ENCODE data around the gene SPTLC2. TPM values are rescaled to one million over a fixed set of nuclear protein-coding genes. Genes with fewer than 3 reads are reported as not detected.
"Not testable (repeated sequence)": the region's sequence is repeated elsewhere in the genome, so short reads cannot be mapped to it uniquely, and the experiment has no call there.

SPTLC2 gene
- total and polyA plus RNA-seq, 4 donors, result 8.1 to 48.6 (median 27.6) TPM

GRCh38 chr14:77547512-77548180 is 68.8 kb downstream of the SPTLC2 start:
- no peak for ATAC-seq (ENCODE audit: insufficient read depth, low FRiP score)
- H3K36me3 ChIP-seq (ENCODE audit: control insufficient read depth in 4 of 4, insufficient read depth in 4 of 4, low read length in 4 of 4), result peaks cover 15 to 27% (median 19%) of the 10 kb centered on the region in 4 donors
- WGBS, 2 donors, result 93% methylated on average over 8 of the region's 8 CpGs

GRCh38 chr14:77545171-77545570 is 71.3 kb downstream of the SPTLC2 start:
- ATAC-seq (ENCODE audit: insufficient read depth, low FRiP score); H3K9me3 ChIP-seq (ENCODE audit: control insufficient read depth in 4 of 4, insufficient read depth in 3 of 4, low read length in 3 of 4); DNase-seq; H3K27ac ChIP-seq (ENCODE audit: low read depth in 1 of 2, low read length in 1 of 2); H3K4me3 ChIP-seq; H3K9ac ChIP-seq (ENCODE audit: insufficient read depth in 1 of 2, low read length in 2 of 2); H3K27me3 ChIP-seq (ENCODE audit: control insufficient read depth in 3 of 3, insufficient read depth in 3 of 3, low read length in 2 of 3): not testable (repeated sequence)
- WGBS, 2 donors, result 97 to 99% methylated on average over 11 of the region's 11 CpGs
- peaks cover 7 to 21% (median 12%) of the 10 kb centered on the region in 4 donors for H3K36me3 ChIP-seq (ENCODE audit: control insufficient read depth in 4 of 4, insufficient read depth in 4 of 4, low read length in 4 of 4)
- H3K4me1 ChIP-seq (ENCODE audit: control insufficient read depth in 5 of 5, insufficient read depth in 5 of 5, low read length in 5 of 5), result peaks cover 0 to 13% (median 0%) of the 10 kb centered on the region in 5 donors

More at GRCh38 chr14:77547512-77548180, 68.8 kb downstream of the SPTLC2 start:
- TF ChIP-seq CTCF (IDR thresholded peaks at IDR 0.05; ENCODE audit: control extremely low read depth, extremely low read depth), result no peak
- Histone ChIP-seq H3K4me1 (ENCODE audit: control insufficient read depth in 5 of 5, insufficient read depth in 5 of 5, low read length in 5 of 5) (peaks cover 0 to 5% (median 0%) of the 10 kb centered on the region in 5 donors), H3K9ac (ENCODE audit: insufficient read depth in 1 of 2, low read length in 2 of 2) (no peak overlapping the region), H3K9me3 (ENCODE audit: control insufficient read depth in 4 of 4, insufficient read depth in 3 of 4, low read length in 3 of 4) (no peaks in the 10 kb centered on the region), H3K27me3 (ENCODE audit: control insufficient read depth in 3 of 3, insufficient read depth in 3 of 3, low read length in 2 of 3) (no peaks in the 10 kb centered on the region), H3K27ac (ENCODE audit: low read depth in 1 of 2, low read length in 1 of 2) (no peak overlapping the region), H3K4me3 (no peak overlapping the region)
- DNase-seq, result no peak

GRCh38 chr14:77544571-77544970 is 71.9 kb downstream of the SPTLC2 start:
- H3K9ac ChIP-seq (ENCODE audit: insufficient read depth in 1 of 2, low read length in 2 of 2), result no peak overlapping the region
- no peak overlapping the region for H3K27ac ChIP-seq (ENCODE audit: low read depth in 1 of 2, low read length in 1 of 2)
- peaks cover 0 to 13% (median 0%) of the 10 kb centered on the region in 5 donors for H3K4me1 ChIP-seq (ENCODE audit: control insufficient read depth in 5 of 5, insufficient read depth in 5 of 5, low read length in 5 of 5)
- TF ChIP-seq CTCF (IDR thresholded peaks at IDR 0.05; ENCODE audit: control extremely low read depth, extremely low read depth), result no peak
- peaks cover 7 to 16% (median 12%) of the 10 kb centered on the region in 4 donors for H3K36me3 ChIP-seq (ENCODE audit: control insufficient read depth in 4 of 4, insufficient read depth in 4 of 4, low read length in 4 of 4)
- WGBS, 2 donors, result 78 to 89% methylated on average over 2 of the region's 2 CpGs
- no peak overlapping the region for H3K4me3 ChIP-seq
- DNase-seq, result no peak
- no peaks in the 10 kb centered on the region for H3K9me3 ChIP-seq (ENCODE audit: control insufficient read depth in 4 of 4, insufficient read depth in 3 of 4, low read length in 3 of 4)
- ATAC-seq (ENCODE audit: insufficient read depth, low FRiP score), result no peak
- no peaks in the 10 kb centered on the region for H3K27me3 ChIP-seq (ENCODE audit: control insufficient read depth in 3 of 3, insufficient read depth in 3 of 3, low read length in 2 of 3)

- peaks cover 0 to 13% (median 0%) of the 10 kb centered on the region in 5 donors for H3K4me1 ChIP-seq (ENCODE audit: control insufficient read depth in 5 of 5, insufficient read depth in 5 of 5, low read length in 5 of 5)
- ATAC-seq (ENCODE audit: insufficient read depth, low FRiP score), result no peak
- H3K27me3 ChIP-seq (ENCODE audit: control insufficient read depth in 3 of 3, insufficient read depth in 3 of 3, low read length in 2 of 3), result no peaks in the 10 kb centered on the region
- H3K36me3 ChIP-seq (ENCODE audit: control insufficient read depth in 4 of 4, insufficient read depth in 4 of 4, low read length in 4 of 4), result peaks cover under 1 to 12% (median 7%) of the 10 kb centered on the region in 4 donors
- H3K9me3 ChIP-seq (ENCODE audit: control insufficient read depth in 4 of 4, insufficient read depth in 3 of 4, low read length in 3 of 4), result no peaks in the 10 kb centered on the region
- no peak overlapping the region for H3K27ac ChIP-seq (ENCODE audit: low read depth in 1 of 2, low read length in 1 of 2)
- TF ChIP-seq CTCF (IDR thresholded peaks at IDR 0.05; ENCODE audit: control extremely low read depth, extremely low read depth), result no peak
- 85 to 93% methylated on average over 3 of the region's 3 CpGs for WGBS, 2 donors
- H3K9ac ChIP-seq (ENCODE audit: insufficient read depth in 1 of 2, low read length in 2 of 2), result no peak overlapping the region
- DNase-seq, result no peak
- H3K4me3 ChIP-seq, result no peak overlapping the region
Observed at GRCh38 chr14:77543637-77544334, 72.7 kb downstream of the SPTLC2 start.

Data from lung (tissue), 12 donors.